HCT116 (cell line): ENCODE data around the gene METRN. TPM values are rescaled to one million over a fixed set of nuclear protein-coding genes. Genes with fewer than 3 reads are reported as not detected.

Experiments used
- ATAC-seq: fragments of 200-7000 bp; cut with Tn5 transposase; 2 replicates; pipeline ENCODE4 v1.9.1; 2020; ENCODE audit warnings: mild to moderate bottlenecking, moderate library complexity
- BruUV-seq: library from RNA; stranded (reverse); fragments of 400-500 nt; replicated peaks from 2 replicates; lab custom pipeline; 2021; lab: Mats Ljungman, UMichigan
- CTCF ChIA-PET: fragments of 300-600 bp; sonication (Branson Sonifier 250); formaldehyde crosslinking; loops from one replicate; lab custom pipeline; 2021; ENCODE audit warnings: antibody characterized with exemption; lab: Charles Lee
- POLR2A ChIA-PET: fragments of 300-600, 350-600 bp; sonication (Branson Sonifier 250); formaldehyde crosslinking; loops from one replicate; lab custom pipeline; 2021; ENCODE audit warnings: antibody characterized with exemption; lab: Charles Lee
- RAD21 ChIA-PET, 2 experiments: fragments of 300-600 bp; sonication (Branson Sonifier 250); formaldehyde crosslinking; loops; one replicate each; lab custom pipeline; 2023; ENCODE audit warnings: low total read pairs in 2 of 2; ENCODE audit not compliant: uncharacterized antibody in 2 of 2, unreplicated experiment in 2 of 2, low non-redundant PET in 1 of 2; lab: Charles Lee
- DNase-seq: peaks from one replicate; pipeline ENCODE4 v3.0.0-alpha.2; 2010; ENCODE audit warnings: low read depth, low spot score
- H2AFZ ChIP-seq: fragments of 200-600 bp; shearing (Covaris generic), sonication (generic); 2 replicates; pipeline ENCODE4 v1.6.1; 2017; ENCODE audit warnings: low read depth, mixed run types, mixed read lengths, antibody characterized with exemption, low read length; ENCODE audit not compliant: poor library complexity, severe bottlenecking
- H3K27ac ChIP-seq: 2 replicates; pipeline ENCODE4 v1.5.1; 2012; ENCODE audit warnings: low read depth, low read length
- H3K27me3 ChIP-seq: fragments of 200-600 bp; sonication (generic); 2 replicates; pipeline ENCODE4 v1.6.1; 2016; ENCODE audit warnings: mixed run types, low read length, mixed read lengths; ENCODE audit not compliant: insufficient read depth
- H3K36me3 ChIP-seq, 2 experiments: fragments of 200-500 bp in 1 of 2; fragments of 200-600 bp in 1 of 2; sonication (Bioruptor generic) in 1 of 2; sonication (generic) in 1 of 2; 2 replicates each; pipeline versions ENCODE4 v1.5.1 to v1.6.1; 2014 to 2016; ENCODE audit warnings: low read length in 2 of 2, inconsistent platforms in 1 of 2, mixed read lengths in 1 of 2, mixed run types in 1 of 2; ENCODE audit not compliant: insufficient read depth in 2 of 2, control insufficient read depth in 1 of 2
- H3K4me1 ChIP-seq, 2 experiments: fragments of 200-600 bp in 1 of 2; sonication (generic) in 1 of 2; 2 replicates each; pipeline versions ENCODE4 v1.5.1 to v1.6.1; 2012 to 2017; ENCODE audit warnings: low read length in 2 of 2, inconsistent platforms in 1 of 2, mild to moderate bottlenecking in 1 of 2, mixed read lengths in 1 of 2, mixed run types in 1 of 2, moderate library complexity in 1 of 2; ENCODE audit not compliant: insufficient read depth in 2 of 2, control insufficient read depth in 1 of 2
- H3K4me2 ChIP-seq: fragments of 200-600 bp; sonication (generic); 2 replicates; pipeline ENCODE4 v1.6.1; 2017; ENCODE audit warnings: mixed run types, low read length, mixed read lengths
- H3K4me3 ChIP-seq, 2 experiments: fragments of 200-600 bp in 1 of 2; sonication (generic) in 1 of 2; replicated peaks in 1 of 2; 2 replicates each; pipeline ENCODE4 v1.5.1; 2011 to 2016; ENCODE audit warnings: low read length in 2 of 2, control low read depth in 1 of 2, low read depth in 1 of 2, mild to moderate bottlenecking in 1 of 2, mixed read lengths in 1 of 2, mixed run types in 1 of 2
- H3K79me2 ChIP-seq: fragments of 200-600 bp; sonication (generic); 2 replicates; pipeline ENCODE4 v1.6.1; 2017; ENCODE audit warnings: mild to moderate bottlenecking, mixed run types, low read length, moderate library complexity, mixed read lengths; ENCODE audit not compliant: insufficient read depth
- H3K9ac ChIP-seq: fragments of 200-600 bp; sonication (generic); 2 replicates; pipeline ENCODE4 v1.6.1; 2016; ENCODE audit warnings: low read length, mixed read lengths
- H3K9me2 ChIP-seq: fragments of 200-600 bp; sonication (generic), shearing (Covaris generic); 2 replicates; pipeline ENCODE4 v1.6.1; 2017; ENCODE audit warnings: mixed run types, mild to moderate bottlenecking, moderate library complexity; ENCODE audit not compliant: insufficient read depth
- H3K9me3 ChIP-seq, 2 experiments: fragments of 200-500 bp in 1 of 2; fragments of 200-600 bp in 1 of 2; sonication (Bioruptor generic) in 1 of 2; sonication (generic) in 1 of 2; 2 replicates each; pipeline ENCODE4 v1.6.1; 2014 to 2017; ENCODE audit warnings: low read length in 2 of 2, mixed read lengths in 2 of 2, inconsistent platforms in 1 of 2, low read depth in 1 of 2, mild to moderate bottlenecking in 1 of 2, mixed run types in 1 of 2, moderate library complexity in 1 of 2; ENCODE audit not compliant: control insufficient read depth in 1 of 2, insufficient read depth in 1 of 2
- H4K20me1 ChIP-seq: fragments of 200-600 bp; sonication (generic), shearing (Covaris generic); 2 replicates; pipeline ENCODE4 v1.6.1; 2017; ENCODE audit warnings: mixed run types, mild to moderate bottlenecking, moderate library complexity; ENCODE audit not compliant: insufficient read depth
- CBX3 ChIP-seq: IDR thresholded peaks from 2 replicates; pipeline ENCODE4 v1.6.1; 2012; ENCODE audit warnings: low read depth
- CEBPB ChIP-seq: IDR thresholded peaks from 2 replicates; pipeline ENCODE4 v1.6.1; 2012; ENCODE audit warnings: low read depth
- EGR1 ChIP-seq: IDR thresholded peaks from 2 replicates; pipeline ENCODE4 v1.6.1; 2012; ENCODE audit warnings: low read depth
- EZH2phosphoT487 ChIP-seq: fragments of 200-600 bp; IDR thresholded peaks from 2 replicates; pipeline ENCODE4 v1.6.1; 2018; ENCODE audit warnings: antibody characterized with exemption, borderline replicate concordance
- FOSL1 ChIP-seq: IDR thresholded peaks from 2 replicates; pipeline ENCODE4 v1.6.1; 2012; ENCODE audit warnings: low read depth
- JUND ChIP-seq: IDR thresholded peaks from 2 replicates; pipeline ENCODE4 v1.6.1; 2012
- POLR2A ChIP-seq: IDR thresholded peaks from 2 replicates; pipeline ENCODE4 v1.7.0; 2011; ENCODE audit warnings: borderline replicate concordance; ENCODE audit not compliant: insufficient read depth, insufficient read length; ENCODE audit errors: extremely low read depth
- POLR2AphosphoS5 ChIP-seq: IDR thresholded peaks from 2 replicates; pipeline ENCODE4 v1.6.1; 2011; ENCODE audit warnings: mild to moderate bottlenecking, low read depth, low read length, moderate library complexity
- RAD21 ChIP-seq: IDR thresholded peaks from 2 replicates; pipeline ENCODE4 v1.6.1; 2012; ENCODE audit warnings: low read depth, mild to moderate bottlenecking
- SRF ChIP-seq: IDR thresholded peaks from 2 replicates; pipeline ENCODE4 v1.6.1; 2012; ENCODE audit warnings: low read depth
- TCF7L2 ChIP-seq: IDR thresholded peaks from 2 replicates; pipeline ENCODE4 v1.7.0; 2011; ENCODE audit warnings: borderline replicate concordance, inconsistent platforms; ENCODE audit not compliant: insufficient read depth, insufficient read length; ENCODE audit errors: extremely low read depth
- ZNF274 ChIP-seq: fragments of 200-500 bp; sonication (Bioruptor generic); IDR thresholded peaks from 2 replicates; pipeline ENCODE4 v1.6.1; 2014; ENCODE audit warnings: mild to moderate bottlenecking, low read depth, low read length, inconsistent platforms
- intact Hi-C: fragments of 100-400 bp; cut with micrococcal nuclease; formaldehyde crosslinking; loops from 2 replicates; pipeline ENCODE4 v1.10.0; 2022
- total RNA-seq: library from RNA; stranded (reverse); gene quantifications from one replicate; pipeline ENCODE4 v1.2.1, GENCODE V29; 2021; ENCODE audit not compliant: unreplicated experiment
- TF ChIP-seq, protein P1 (sequence below), 3 experiments: fragments of 200-600 bp in 1 of 3; sonication (generic) in 1 of 3; IDR thresholded peaks in 2 of 3; conservative IDR thresholded peaks in 1 of 3; 2 replicates each; pipeline ENCODE4 v1.5.1; 2012 to 2017; ENCODE audit warnings: low read depth in 2 of 3, low read length in 2 of 3, antibody characterized with exemption in 1 of 3, borderline replicate concordance in 1 of 3, control low read depth in 1 of 3, mild to moderate bottlenecking in 1 of 3, mixed read lengths in 1 of 3, mixed run types in 1 of 3, moderate library complexity in 1 of 3; ENCODE audit not compliant: insufficient read depth in 1 of 3

Gene METRN
- total RNA-seq, 1 experiment from 2014 or later, result 193 TPM

GRCh38 chr16:745739-746138 lies 30.8 kb downstream of the METRN start:
- ChIA-PET RAD21 (no interaction called here), CTCF (interaction anchor here (1.7 to 2.7 kb wide), 2 partner anchors 16 to 39 kb away, joined by 9 to 11 read pairs; partner anchors contain the start of gene MSLN), POLR2A (no interaction called here)
- no TSS peak for BruUV-seq
- Histone ChIP-seq H3K9me3 (no peaks in the 10 kb centered on the region), H3K27me3 (no peaks in the 10 kb centered on the region), H3K4me1 (peaks cover 2 to 18% of the 10 kb centered on the region in 2 experiments; a peak in 3 of 4 replicates), H2AFZ (no peak overlapping the region), H3K36me3 (no peaks in the 10 kb centered on the region), H3K79me2 (no peaks in the 10 kb centered on the region), H3K9ac (no peak overlapping the region), H3K4me2 (peak overlapping the region; percentile 39; the same call in 1 of the 2 replicates), H3K27ac (no peak overlapping the region), H3K4me3 (no peak overlapping the region), H4K20me1 (no peaks in the 10 kb centered on the region), H3K9me2 (no peaks in the 10 kb centered on the region)
- TF ChIP-seq POLR2AphosphoS5 (no peak), RAD21 (peak; percentile 65)
- TF ChIP-seq, protein P1, sequence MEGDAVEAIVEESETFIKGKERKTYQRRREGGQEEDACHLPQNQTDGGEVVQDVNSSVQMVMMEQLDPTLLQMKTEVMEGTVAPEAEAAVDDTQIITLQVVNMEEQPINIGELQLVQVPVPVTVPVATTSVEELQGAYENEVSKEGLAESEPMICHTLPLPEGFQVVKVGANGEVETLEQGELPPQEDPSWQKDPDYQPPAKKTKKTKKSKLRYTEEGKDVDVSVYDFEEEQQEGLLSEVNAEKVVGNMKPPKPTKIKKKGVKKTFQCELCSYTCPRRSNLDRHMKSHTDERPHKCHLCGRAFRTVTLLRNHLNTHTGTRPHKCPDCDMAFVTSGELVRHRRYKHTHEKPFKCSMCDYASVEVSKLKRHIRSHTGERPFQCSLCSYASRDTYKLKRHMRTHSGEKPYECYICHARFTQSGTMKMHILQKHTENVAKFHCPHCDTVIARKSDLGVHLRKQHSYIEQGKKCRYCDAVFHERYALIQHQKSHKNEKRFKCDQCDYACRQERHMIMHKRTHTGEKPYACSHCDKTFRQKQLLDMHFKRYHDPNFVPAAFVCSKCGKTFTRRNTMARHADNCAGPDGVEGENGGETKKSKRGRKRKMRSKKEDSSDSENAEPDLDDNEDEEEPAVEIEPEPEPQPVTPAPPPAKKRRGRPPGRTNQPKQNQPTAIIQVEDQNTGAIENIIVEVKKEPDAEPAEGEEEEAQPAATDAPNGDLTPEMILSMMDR (IDR thresholded peaks at IDR 0.05 in 2 of 3, conservative IDR thresholded peaks at IDR 0.05 in 1 of 3; ENCODE audit: borderline replicate concordance in 1 of 3, insufficient read depth in 1 of 3, low read depth in 2 of 3, low read length in 2 of 3), result peak; percentile 52 to 76 (median 70)
- no peak for DNase-seq
- intact Hi-C loops, result loop anchor here (2.0 kb wide), 1 partner anchor 39 kb away; no protein-coding TSS in a partner anchor
- peak; percentile 81 for ATAC-seq

DNA sequence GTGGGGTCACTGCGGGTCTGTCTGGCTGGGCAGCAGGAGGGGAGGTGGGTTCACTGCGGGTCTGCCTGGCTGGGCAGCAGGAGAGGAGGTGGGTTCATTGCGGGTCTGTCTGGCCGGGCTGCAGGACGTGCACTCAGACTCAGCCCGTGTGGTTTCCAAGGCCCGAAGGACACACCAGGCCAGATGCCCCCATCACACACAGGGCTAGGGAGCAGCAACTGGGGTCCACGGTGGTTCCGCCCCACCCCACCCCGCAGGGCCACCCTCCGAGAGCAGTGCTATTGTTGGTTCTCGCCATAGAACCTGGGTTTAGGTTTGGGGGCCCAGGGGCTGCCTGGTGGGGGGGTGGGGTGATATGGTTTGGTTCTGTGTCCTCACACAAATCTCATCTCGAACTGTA lies 31.7 kb downstream of the METRN start:
- Histone ChIP-seq H3K27me3 (no peaks in the 10 kb centered on the region), H3K4me2 (no peak overlapping the region)
- TF ChIP-seq FOSL1, result no peak
- TF ChIP-seq ZNF274, result no peak
- TF ChIP-seq SRF, result no peak
- TF ChIP-seq POLR2A, result no peak
- TF ChIP-seq, protein P1 (IDR thresholded peaks at IDR 0.05 in 2 of 3, conservative IDR thresholded peaks at IDR 0.05 in 1 of 3; ENCODE audit: borderline replicate concordance in 1 of 3, insufficient read depth in 1 of 3, low read depth in 2 of 3, low read length in 2 of 3), result no peak
- TF ChIP-seq POLR2AphosphoS5, result no peak
- no peak for TF ChIP-seq TCF7L2
- TF ChIP-seq CBX3, result no peak
- TF ChIP-seq EZH2phosphoT487, result no peak
- no peak for TF ChIP-seq CEBPB
- no peak for TF ChIP-seq JUND
- TF ChIP-seq EGR1, result no peak
- TF ChIP-seq, all 23 proteins: peak for 0
- BruUV-seq, result no TSS peak
- H2AFZ ChIP-seq, result no peak overlapping the region
- peaks cover 2 to 14% of the 10 kb centered on the region in 2 experiments; a peak in 3 of 4 replicates for H3K4me1 ChIP-seq
- ATAC-seq (no peak), DNase-seq (no peak)
- ChIA-PET RAD21 (no interaction called here), POLR2A (no interaction called here), CTCF (no interaction called here)
- no peaks in the 10 kb centered on the region for H4K20me1 ChIP-seq
- no peaks in the 10 kb centered on the region for H3K36me3 ChIP-seq
- H3K4me3 ChIP-seq, result no peak overlapping the region
- H3K9me3 ChIP-seq, result no peaks in the 10 kb centered on the region
- no peak overlapping the region for H3K27ac ChIP-seq
- intact Hi-C loops, result no loop called here
- no peaks in the 10 kb centered on the region for H3K79me2 ChIP-seq
- H3K9ac ChIP-seq, result no peak overlapping the region
- no peaks in the 10 kb centered on the region for H3K9me2 ChIP-seq
